Epithelial cell of prostate (primary cell): ENCODE measurements around the gene CSTF2.

Source experiments
- DNase-seq: peaks from one replicate; pipeline ENCODE4 v3.0.0-alpha.2; 2011; ENCODE audit warnings: low read depth, low spot score
- H3K27ac ChIP-seq: fragments of 450-650 bp; 2 replicates; pipeline ENCODE4 v1.5.1; 2017; ENCODE audit warnings: mild to moderate bottlenecking

Gene CSTF2

DNA sequence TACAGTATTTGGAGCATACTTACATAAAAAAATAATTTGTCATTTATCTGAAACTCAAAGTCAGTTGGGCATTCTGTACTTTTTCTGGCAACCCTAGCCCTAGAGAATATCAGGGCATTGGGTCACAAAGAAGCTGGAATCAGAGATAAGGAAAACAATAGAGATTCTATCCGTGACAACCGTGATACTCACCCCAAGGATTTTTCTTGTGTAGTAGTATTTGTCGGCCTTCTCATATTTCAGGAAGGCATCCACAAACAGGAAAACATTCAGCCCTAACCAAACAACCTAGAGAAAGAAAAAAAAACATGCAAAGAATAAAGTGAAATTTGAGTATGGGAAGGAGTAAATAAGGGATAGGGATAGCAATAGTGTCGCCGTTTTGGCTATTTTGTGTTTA lies 50.3 kb downstream of the CSTF2 start:
- no peak overlapping the region for H3K27ac ChIP-seq
- no peak for DNase-seq

DNA sequence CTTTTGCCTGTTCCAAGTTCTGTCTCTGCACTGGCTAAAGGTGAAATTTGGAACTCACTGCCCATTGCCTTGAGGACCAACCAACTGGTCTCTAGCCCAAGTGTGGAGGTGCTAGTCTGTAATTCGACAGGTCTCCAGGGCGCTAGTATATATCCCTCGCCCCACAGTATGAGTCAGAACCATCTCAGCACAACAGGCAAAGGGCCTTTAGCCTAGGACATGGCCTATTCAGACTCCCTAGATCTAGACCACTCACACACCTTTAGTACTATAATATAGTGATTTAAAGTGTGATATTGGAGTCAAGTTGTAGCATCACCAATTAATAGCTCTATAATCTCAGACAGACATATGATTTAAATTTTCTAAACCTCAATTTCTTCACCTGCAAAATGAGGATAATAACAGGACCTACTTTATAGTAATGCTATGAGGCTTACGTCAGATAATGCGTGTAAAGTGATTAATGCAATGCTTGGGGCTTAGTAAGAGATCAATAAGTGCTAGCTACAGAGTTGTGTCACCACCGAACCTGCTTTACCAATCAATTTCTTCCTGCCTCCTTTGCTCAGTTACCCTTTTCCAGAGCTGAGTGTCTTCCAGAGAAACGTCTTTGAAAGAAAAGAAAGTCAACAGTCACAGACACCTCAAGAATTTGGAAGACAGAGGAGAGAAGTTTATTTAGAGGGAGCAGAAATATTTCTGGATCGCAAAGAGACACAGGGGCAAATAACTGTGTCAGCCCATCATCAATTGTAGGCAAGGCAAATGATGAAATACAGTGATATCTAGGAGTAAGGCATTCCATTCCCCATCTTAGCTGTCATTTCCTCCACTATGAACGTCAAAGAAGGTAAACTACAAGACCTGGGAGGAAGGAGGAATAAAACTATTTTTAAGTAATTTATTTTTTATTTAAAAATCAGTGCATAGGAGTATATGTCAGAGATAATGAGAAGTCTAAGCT lies 51.7 kb downstream of the CSTF2 start:
- no peak overlapping the region for H3K27ac ChIP-seq
- no peak for DNase-seq

DNA sequence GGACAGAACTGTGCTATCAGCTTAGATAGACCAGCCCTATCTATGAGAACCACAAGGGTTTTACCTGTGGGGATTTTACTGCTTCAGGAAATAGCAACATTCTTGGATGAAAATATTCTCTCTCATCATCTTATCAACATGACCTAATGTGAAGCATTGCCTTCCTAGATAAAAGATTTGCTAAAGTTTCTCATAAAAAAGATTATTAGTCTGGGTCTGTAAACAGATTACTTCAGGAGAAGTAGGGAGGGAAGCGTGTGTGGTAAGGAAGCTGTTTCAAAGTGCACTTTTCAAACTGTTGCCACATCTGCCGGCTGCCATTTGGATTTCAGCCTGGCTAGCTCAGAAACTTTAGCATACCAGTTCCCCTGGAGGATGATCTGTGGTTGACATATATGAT lies 54.1 kb downstream of the CSTF2 start, which contains the start of gene NOX1:
Gene NOX1, minus strand, starts transcription at position 35 of the 400 bp plus-strand sequence. CDS start 220 bp downstream, outside the sequence.
- no peak within 1 kb of the TSS for H3K27ac ChIP-seq
- no peak for DNase-seq

DNA sequence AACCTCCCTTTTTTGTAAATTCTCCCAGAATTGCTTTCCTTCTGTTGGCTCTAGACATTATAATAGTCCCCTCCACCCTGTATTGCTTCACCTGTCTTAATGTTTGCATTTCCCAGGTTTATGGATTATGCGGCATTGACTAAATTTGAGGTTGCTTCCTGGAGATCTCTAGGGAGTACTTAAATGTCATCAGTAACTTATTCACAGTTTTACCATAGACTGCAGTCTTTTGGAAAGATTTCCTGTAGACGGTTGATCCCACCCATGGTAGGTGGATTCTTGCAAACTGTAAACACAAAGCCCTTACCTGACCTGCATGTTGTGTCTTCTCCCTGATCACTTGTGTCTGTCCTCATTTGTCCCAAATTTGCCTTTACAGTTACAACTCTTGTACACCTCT lies 60.2 kb downstream of the CSTF2 start:
- H3K27ac ChIP-seq = no peak overlapping the region
- no peak for DNase-seq

DNA sequence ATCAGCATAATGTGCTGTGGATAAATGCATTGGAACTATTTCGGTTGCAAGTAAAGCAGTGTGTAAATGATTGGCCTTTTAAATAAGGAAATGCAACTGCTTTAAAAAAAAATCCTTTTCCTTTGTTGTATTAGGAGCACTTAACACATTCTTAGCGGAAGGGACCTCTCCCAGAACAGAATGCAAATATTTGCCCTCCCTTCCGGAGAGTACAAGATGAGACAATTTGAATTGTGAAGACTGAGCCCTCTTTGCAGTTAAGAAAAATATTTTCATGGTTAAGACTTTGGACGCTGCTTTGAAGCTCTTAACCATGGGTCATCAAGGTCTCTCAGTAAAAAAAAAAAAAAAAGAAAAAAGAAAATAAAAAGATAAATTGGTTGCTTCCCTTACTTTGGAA lies 63.5 kb downstream of the CSTF2 start:
- no peak overlapping the region for H3K27ac ChIP-seq

More for the DNA sequence above, 63.5 kb downstream of the CSTF2 start:
- no peak for DNase-seq
